Vagina (tissue), 2 donors: ENCODE results near the gene PSORS1C1. TPM values are rescaled to one million over a fixed set of nuclear protein-coding genes. Genes with fewer than 3 reads are reported as not detected.
A peak's percentile ranks its signal among the peaks of the same experiment; 100 is the strongest.

Source experiments
- DNase-seq, 2 donors: peaks; one replicate each; pipeline ENCODE4 v3.0.0-alpha.2; 2017; ENCODE audit errors: extremely low spot score in 2 of 2
- H3K27ac ChIP-seq: fragments of 200-600 bp; sonication (generic); one replicate; pipeline ENCODE4 v1.5.1; 2019
- H3K27me3 ChIP-seq: fragments of 200-600 bp; sonication (generic); one replicate; pipeline ENCODE4 v1.5.1; 2019
- H3K36me3 ChIP-seq, 2 donors: fragments of 200-600 bp; sonication (generic); one replicate each; pipeline ENCODE4 v1.5.1; 2017 to 2019
- H3K4me1 ChIP-seq: fragments of 200-600 bp; sonication (generic); one replicate; pipeline ENCODE4 v1.5.1; 2019
- H3K4me3 ChIP-seq, 2 donors: fragments of 200-600 bp; sonication (generic); 1 replicate in 1 of 2; 2 replicates in 1 of 2; pipeline ENCODE4 v1.5.1; 2016 to 2019
- H3K9me3 ChIP-seq: fragments of 200-600 bp; sonication (generic); one replicate; pipeline ENCODE4 v1.5.1; 2019
- POLR2A ChIP-seq, 2 donors: fragments of 450-650 bp; IDR thresholded peaks; one replicate each; pipeline ENCODE4 v1.6.1; 2017; ENCODE audit warnings: antibody characterized with exemption in 2 of 2, mild to moderate bottlenecking in 2 of 2, moderate library complexity in 2 of 2
- POLR2AphosphoS5 ChIP-seq, 2 donors: sonication (generic); formaldehyde crosslinking; IDR thresholded peaks; one replicate each; pipeline ENCODE4 v1.9.0; 2017; ENCODE audit warnings: antibody characterized with exemption in 2 of 2, mild to moderate bottlenecking in 2 of 2, low read depth in 1 of 2; ENCODE audit not compliant: insufficient read depth in 1 of 2
- intact Hi-C: fragments of 100-400 bp; cut with DNase I; formaldehyde crosslinking; loops from one replicate; pipeline ENCODE4 v1.15.1; 2023
- total RNA-seq: library from RNA; depleted of rRNA; stranded (reverse); fragments of >200 nt; gene quantifications from one replicate; pipeline ENCODE4 v1.2.3, GENCODE V29; 2016
- TF ChIP-seq, protein P1 (sequence below), 3 experiments: fragments of 450-650 bp in 2 of 3; fragments of 200-600 bp in 1 of 3; sonication (generic) in 1 of 3; IDR thresholded peaks; one replicate each; pipeline ENCODE4 v1.5.1; 2017 to 2019; ENCODE audit warnings: antibody characterized with exemption in 3 of 3, mild to moderate bottlenecking in 2 of 3, moderate library complexity in 2 of 3

PSORS1C1 gene
- total RNA-seq, 1 donor from 2014 or later: 9.6 TPM

DNA sequence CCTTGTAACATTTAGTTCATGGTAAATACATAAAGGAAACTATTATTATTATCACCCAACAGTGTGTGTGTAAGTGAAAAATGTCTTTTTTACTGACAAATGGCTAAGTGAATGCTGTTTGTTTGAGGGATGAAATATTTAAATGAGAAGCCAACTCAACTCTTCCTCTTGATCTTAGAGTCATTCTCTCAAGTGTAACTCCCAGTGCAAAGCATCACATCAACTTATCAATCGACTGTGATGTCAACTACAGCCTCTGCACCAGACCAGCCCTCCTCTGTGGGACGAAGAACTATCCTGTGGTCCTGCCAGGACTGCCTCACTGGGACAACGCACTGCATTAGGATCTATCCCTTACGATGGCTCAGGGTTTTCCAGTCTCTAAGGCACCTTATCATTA, 7.5 kb upstream of the PSORS1C1 start:
- H3K27ac ChIP-seq: no peak overlapping the region
- H3K4me1 ChIP-seq: no peaks in the 10 kb centered on the region
- no peaks in the 10 kb centered on the region for H3K36me3 ChIP-seq
- DNase-seq: no peak
- TF ChIP-seq, protein P1, sequence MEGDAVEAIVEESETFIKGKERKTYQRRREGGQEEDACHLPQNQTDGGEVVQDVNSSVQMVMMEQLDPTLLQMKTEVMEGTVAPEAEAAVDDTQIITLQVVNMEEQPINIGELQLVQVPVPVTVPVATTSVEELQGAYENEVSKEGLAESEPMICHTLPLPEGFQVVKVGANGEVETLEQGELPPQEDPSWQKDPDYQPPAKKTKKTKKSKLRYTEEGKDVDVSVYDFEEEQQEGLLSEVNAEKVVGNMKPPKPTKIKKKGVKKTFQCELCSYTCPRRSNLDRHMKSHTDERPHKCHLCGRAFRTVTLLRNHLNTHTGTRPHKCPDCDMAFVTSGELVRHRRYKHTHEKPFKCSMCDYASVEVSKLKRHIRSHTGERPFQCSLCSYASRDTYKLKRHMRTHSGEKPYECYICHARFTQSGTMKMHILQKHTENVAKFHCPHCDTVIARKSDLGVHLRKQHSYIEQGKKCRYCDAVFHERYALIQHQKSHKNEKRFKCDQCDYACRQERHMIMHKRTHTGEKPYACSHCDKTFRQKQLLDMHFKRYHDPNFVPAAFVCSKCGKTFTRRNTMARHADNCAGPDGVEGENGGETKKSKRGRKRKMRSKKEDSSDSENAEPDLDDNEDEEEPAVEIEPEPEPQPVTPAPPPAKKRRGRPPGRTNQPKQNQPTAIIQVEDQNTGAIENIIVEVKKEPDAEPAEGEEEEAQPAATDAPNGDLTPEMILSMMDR (IDR thresholded peaks at IDR 0.05): no peak
- TF ChIP-seq POLR2AphosphoS5 (IDR thresholded peaks at IDR 0.05; ENCODE audit: insufficient read depth in 1 of 2, low read depth in 1 of 2): no peak
- TF ChIP-seq POLR2A (IDR thresholded peaks at IDR 0.05): no peak
- H3K27me3 ChIP-seq: no peaks in the 10 kb centered on the region
- intact Hi-C loops: no loop called here
- no peaks in the 10 kb centered on the region for H3K9me3 ChIP-seq
- H3K4me3 ChIP-seq: no peak overlapping the region

DNA sequence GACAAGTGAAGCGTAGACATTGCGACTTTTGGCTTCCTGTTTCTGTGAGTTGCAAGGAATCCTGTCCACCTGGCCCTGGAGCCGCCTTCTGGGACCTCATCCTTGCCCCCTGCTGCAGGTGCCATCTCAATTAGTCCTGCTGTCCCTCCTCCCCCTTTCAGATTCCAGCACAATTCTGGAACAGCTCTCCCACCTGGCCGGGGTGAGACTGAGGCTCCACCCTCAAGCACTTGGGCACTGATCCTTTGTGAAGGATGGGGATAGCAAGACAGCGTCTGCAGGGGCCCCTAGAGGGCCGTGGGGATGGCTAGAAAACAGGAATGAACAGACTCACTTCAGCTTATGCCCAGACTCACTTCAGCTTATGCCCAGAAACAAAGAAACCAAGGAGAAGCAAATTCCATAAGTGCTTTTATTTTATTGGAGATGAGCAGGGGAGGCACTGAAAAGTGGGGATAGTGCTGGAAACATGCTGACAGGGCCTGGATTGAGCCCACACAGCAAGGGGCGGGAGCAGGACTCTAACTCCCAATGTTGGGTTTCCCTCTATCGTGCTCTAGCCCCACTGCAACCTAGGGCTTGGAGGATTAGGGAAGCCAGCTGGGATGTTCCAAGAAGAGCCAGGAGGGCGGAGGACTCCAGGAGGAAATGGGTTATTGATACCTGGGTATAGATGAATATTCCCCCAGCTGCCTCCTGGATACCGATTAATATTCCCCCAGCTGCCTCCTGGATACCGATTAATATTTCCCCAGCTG, 3.6 kb upstream of the PSORS1C1 start:
- no peak for TF ChIP-seq POLR2AphosphoS5 (IDR thresholded peaks at IDR 0.05; ENCODE audit: insufficient read depth in 1 of 2, low read depth in 1 of 2)
- TF ChIP-seq, protein P1 (IDR thresholded peaks at IDR 0.05): no peak
- TF ChIP-seq POLR2A (IDR thresholded peaks at IDR 0.05): no peak
- Histone ChIP-seq H3K27me3 (no peaks in the 10 kb centered on the region), H3K9me3 (no peaks in the 10 kb centered on the region), H3K4me1 (peaks cover 29% of the 10 kb centered on the region), H3K27ac (no peak overlapping the region), H3K4me3 (no peak overlapping the region), H3K36me3 (no peaks in the 10 kb centered on the region)
- intact Hi-C loops: no loop called here
- DNase-seq: no peak

DNA sequence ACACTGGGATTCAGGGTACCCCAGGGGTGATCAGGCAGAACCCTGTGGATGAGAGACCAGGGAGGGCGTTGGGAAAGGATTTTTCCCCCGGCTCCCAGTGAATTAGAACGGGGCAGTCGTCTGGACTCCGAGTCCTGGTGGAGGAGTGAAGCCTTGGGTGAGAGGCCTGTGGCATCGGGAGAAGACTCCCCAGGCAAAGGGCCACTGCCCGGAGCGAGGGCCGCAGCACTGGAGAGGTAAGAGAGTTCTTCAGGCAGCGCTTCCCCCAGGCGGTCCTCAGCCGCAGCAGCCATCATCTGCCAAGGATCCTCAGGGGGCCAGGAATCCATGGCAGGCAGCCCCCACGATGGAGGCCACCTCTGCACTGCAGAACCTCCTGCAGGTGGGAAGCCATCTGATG, 2.9 kb upstream of the PSORS1C1 start:
- Histone ChIP-seq H3K27ac (no peak overlapping the region), H3K27me3 (no peaks in the 10 kb centered on the region), H3K36me3 (no peaks in the 10 kb centered on the region), H3K4me3 (no peak overlapping the region), H3K4me1 (peaks cover 35% of the 10 kb centered on the region), H3K9me3 (no peaks in the 10 kb centered on the region)
- intact Hi-C loops: no loop called here
- TF ChIP-seq, protein P1 (IDR thresholded peaks at IDR 0.05): no peak
- TF ChIP-seq POLR2A (IDR thresholded peaks at IDR 0.05): no peak
- TF ChIP-seq POLR2AphosphoS5 (IDR thresholded peaks at IDR 0.05; ENCODE audit: insufficient read depth in 1 of 2, low read depth in 1 of 2): no peak
- DNase-seq: no peak

DNA sequence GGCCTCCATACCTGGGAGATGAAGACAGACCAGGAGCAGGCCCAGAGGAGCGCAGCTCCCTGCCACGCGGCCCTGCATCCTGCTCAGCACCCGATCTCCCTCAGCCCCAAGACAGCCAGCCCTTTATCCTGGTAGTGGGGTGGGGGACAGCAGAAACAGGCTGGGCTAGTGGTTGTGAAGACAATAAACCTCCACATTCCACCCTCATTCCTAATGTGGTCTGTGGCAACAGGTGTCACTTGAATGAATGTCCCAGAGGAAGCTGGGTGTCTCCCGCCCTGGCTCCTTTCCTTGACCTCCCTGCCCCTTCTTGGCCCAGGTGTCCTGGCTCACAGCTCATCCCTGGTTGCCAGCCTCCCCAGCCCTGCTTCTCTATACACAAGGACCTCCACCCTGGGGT, 2.1 kb upstream of the PSORS1C1 start, which contains the start of gene C6orf15:
Gene C6orf15 (minus strand): TSS at position 98 of the 400 bp plus-strand sequence. CDS start 20 bp downstream, at position 78.
- no peaks in the 10 kb centered on the region for H3K36me3 ChIP-seq
- peaks cover 40% of the 10 kb centered on the region for H3K4me1 ChIP-seq
- TF ChIP-seq, protein P1 (IDR thresholded peaks at IDR 0.05): no peak
- TF ChIP-seq POLR2A (IDR thresholded peaks at IDR 0.05): no peak
- no peak for TF ChIP-seq POLR2AphosphoS5 (IDR thresholded peaks at IDR 0.05; ENCODE audit: insufficient read depth in 1 of 2, low read depth in 1 of 2)
- H3K27me3 ChIP-seq: no peaks in the 10 kb centered on the region
- no peaks in the 10 kb centered on the region for H3K9me3 ChIP-seq
- no peak for DNase-seq
- intact Hi-C loops: no loop called here
- H3K4me3 ChIP-seq: no peak within 1 kb of the TSS
- H3K27ac ChIP-seq: peak within 1 kb of the TSS; percentile 81

DNA sequence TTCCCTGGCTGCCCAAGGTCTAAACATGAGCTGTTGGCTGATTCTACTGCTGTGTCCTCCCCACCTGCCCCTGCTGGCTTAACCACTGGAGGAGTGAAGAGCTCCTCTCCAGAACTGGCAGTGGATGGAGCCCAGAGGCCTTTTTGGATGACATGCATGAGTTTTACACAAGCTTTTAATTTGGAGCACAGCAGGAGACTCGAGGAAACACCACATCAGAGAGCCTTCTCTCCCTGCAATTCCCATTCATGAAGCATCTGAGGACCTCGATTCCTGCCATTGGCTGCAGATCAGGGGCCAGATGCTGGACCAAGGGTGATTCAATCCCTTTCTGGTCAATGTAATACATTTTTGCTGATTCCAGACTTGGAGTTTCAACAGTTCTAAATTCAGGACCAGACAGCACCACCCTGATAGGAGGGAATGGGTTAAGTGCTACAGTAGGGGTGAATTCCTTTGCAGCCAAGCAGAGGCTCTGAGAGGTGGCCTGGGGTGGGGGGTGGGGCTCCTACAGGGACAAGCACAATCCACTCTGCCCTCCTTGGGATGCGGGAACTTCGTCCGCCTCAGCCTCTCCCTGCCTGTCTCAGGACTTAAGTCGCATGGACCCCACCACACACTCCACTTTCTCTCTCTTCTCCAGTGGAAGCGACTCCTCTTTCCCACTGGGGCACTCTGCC, 599 bp upstream of the PSORS1C1 start:
- DNase-seq: no peak
- Histone ChIP-seq H3K27ac (peak overlapping the region; percentile 81), H3K9me3 (no peaks in the 10 kb centered on the region), H3K27me3 (no peaks in the 10 kb centered on the region), H3K4me3 (no peak overlapping the region), H3K36me3 (no peaks in the 10 kb centered on the region), H3K4me1 (peaks cover 48% of the 10 kb centered on the region)
- TF ChIP-seq POLR2AphosphoS5 (IDR thresholded peaks at IDR 0.05; ENCODE audit: insufficient read depth in 1 of 2, low read depth in 1 of 2) (no peak), POLR2A (IDR thresholded peaks at IDR 0.05) (no peak)
- TF ChIP-seq, protein P1 (IDR thresholded peaks at IDR 0.05): no peak
- intact Hi-C loops: no loop called here
